ENCODE measurements around the gene MPZL2. TPM values are rescaled to one million over a fixed set of nuclear protein-coding genes. Genes with fewer than 3 reads are reported as not detected.

MPZL2 gene
- total RNA-seq, 1 donor from 2014 or later, result 0.95 TPM

DNA sequence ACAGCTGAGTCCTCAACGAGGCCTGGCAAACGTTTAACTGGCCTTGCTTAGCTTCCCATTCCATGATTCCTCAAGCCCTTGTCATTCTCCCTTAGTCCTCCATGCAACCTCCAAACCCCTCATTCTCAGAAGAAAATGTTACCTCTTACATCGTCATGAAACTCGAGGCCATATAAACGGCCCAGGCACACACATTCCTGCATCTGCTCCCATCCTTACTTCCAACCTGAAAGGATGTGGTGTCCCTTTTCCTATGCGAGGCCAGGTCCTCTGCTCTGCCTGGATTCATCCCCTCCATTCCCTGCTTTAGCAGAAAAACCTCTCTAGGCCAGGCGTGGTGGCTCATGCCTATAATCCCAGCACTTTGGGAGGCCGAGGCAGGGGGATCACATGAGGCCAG is 20.9 kb downstream of the MPZL2 start:
- Histone ChIP-seq H3K4me3 (ENCODE audit: insufficient read depth, low read depth, low read length) (no peak overlapping the region), H3K9ac (ENCODE audit: low read length) (no peak overlapping the region), H3K4me2 (ENCODE audit: low read length) (no peak overlapping the region), H3K4me1 (ENCODE audit: insufficient read depth, low read length) (no peaks in the 10 kb centered on the region), H2AFZ (ENCODE audit: low read depth, low read length) (no peak overlapping the region), H3K36me3 (ENCODE audit: insufficient read depth, low read length) (no peaks in the 10 kb centered on the region), H3K27ac (ENCODE audit: low read depth, low read length) (no peak overlapping the region), H3K27me3 (ENCODE audit: insufficient read depth, low read length) (peaks cover 18% of the 10 kb centered on the region), H3K9me3 (ENCODE audit: insufficient read depth, low read depth, low read length) (no peaks in the 10 kb centered on the region), H4K20me1 (ENCODE audit: insufficient read depth, low read length) (no peaks in the 10 kb centered on the region), H3K79me2 (ENCODE audit: insufficient read depth, low read length) (no peaks in the 10 kb centered on the region)
- Mint-ChIP-seq H3K36me3 (ENCODE audit: low read depth, unreplicated experiment) (peaks cover 2% of the 10 kb centered on the region), H3K9me3 (ENCODE audit: unreplicated experiment) (no peaks in the 10 kb centered on the region), H3K4me1 (ENCODE audit: low read depth, unreplicated experiment) (peaks cover 10% of the 10 kb centered on the region), H3K4me3 (ENCODE audit: unreplicated experiment) (no peak overlapping the region), H3K27ac (ENCODE audit: unreplicated experiment) (no peak overlapping the region), H3K27me3 (ENCODE audit: low read depth, unreplicated experiment) (no peaks in the 10 kb centered on the region)
- DNase-seq (ENCODE audit: low read depth) (no peak), FAIRE-seq (no peak)
- TF ChIP-seq EZH2 (IDR thresholded peaks at IDR 0.05; ENCODE audit: insufficient read depth, low read length), result no peak
- TF ChIP-seq, protein P1, sequence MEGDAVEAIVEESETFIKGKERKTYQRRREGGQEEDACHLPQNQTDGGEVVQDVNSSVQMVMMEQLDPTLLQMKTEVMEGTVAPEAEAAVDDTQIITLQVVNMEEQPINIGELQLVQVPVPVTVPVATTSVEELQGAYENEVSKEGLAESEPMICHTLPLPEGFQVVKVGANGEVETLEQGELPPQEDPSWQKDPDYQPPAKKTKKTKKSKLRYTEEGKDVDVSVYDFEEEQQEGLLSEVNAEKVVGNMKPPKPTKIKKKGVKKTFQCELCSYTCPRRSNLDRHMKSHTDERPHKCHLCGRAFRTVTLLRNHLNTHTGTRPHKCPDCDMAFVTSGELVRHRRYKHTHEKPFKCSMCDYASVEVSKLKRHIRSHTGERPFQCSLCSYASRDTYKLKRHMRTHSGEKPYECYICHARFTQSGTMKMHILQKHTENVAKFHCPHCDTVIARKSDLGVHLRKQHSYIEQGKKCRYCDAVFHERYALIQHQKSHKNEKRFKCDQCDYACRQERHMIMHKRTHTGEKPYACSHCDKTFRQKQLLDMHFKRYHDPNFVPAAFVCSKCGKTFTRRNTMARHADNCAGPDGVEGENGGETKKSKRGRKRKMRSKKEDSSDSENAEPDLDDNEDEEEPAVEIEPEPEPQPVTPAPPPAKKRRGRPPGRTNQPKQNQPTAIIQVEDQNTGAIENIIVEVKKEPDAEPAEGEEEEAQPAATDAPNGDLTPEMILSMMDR (IDR thresholded peaks at IDR 0.05; ENCODE audit: insufficient read depth, low read depth, low read length), result no peak

- no peak overlapping the region for H3K27ac ChIP-seq (ENCODE audit: low read depth, low read length)
- no peaks in the 10 kb centered on the region for H4K20me1 ChIP-seq (ENCODE audit: insufficient read depth, low read length)
- Mint-ChIP-seq H3K4me1 (ENCODE audit: low read depth, unreplicated experiment) (peaks cover 10% of the 10 kb centered on the region), H3K4me3 (ENCODE audit: unreplicated experiment) (no peak overlapping the region), H3K36me3 (ENCODE audit: low read depth, unreplicated experiment) (peaks cover 2% of the 10 kb centered on the region), H3K27me3 (ENCODE audit: low read depth, unreplicated experiment) (no peaks in the 10 kb centered on the region), H3K9me3 (ENCODE audit: unreplicated experiment) (no peaks in the 10 kb centered on the region), H3K27ac (ENCODE audit: unreplicated experiment) (peak overlapping the region; percentile 13)
- H3K4me3 ChIP-seq (ENCODE audit: insufficient read depth, low read depth, low read length), result no peak overlapping the region
- no peaks in the 10 kb centered on the region for H3K36me3 ChIP-seq (ENCODE audit: insufficient read depth, low read length)
- no peaks in the 10 kb centered on the region for H3K9me3 ChIP-seq (ENCODE audit: insufficient read depth, low read depth, low read length)
- TF ChIP-seq EZH2 (IDR thresholded peaks at IDR 0.05; ENCODE audit: insufficient read depth, low read length), result no peak
- TF ChIP-seq, protein P1 (IDR thresholded peaks at IDR 0.05; ENCODE audit: insufficient read depth, low read depth, low read length), result no peak
- peaks cover 18% of the 10 kb centered on the region for H3K27me3 ChIP-seq (ENCODE audit: insufficient read depth, low read length)
- no peak for DNase-seq (ENCODE audit: low read depth)
- H3K4me2 ChIP-seq (ENCODE audit: low read length), result no peak overlapping the region
- H3K79me2 ChIP-seq (ENCODE audit: insufficient read depth, low read length), result no peaks in the 10 kb centered on the region
- H3K4me1 ChIP-seq (ENCODE audit: insufficient read depth, low read length), result no peaks in the 10 kb centered on the region
- no peak for FAIRE-seq
- H2AFZ ChIP-seq (ENCODE audit: low read depth, low read length), result no peak overlapping the region
- no peak overlapping the region for H3K9ac ChIP-seq (ENCODE audit: low read length)
These were observed 22.4 kb downstream of the MPZL2 start for GRCh38 chr11:118241764-118242098.

DNA sequence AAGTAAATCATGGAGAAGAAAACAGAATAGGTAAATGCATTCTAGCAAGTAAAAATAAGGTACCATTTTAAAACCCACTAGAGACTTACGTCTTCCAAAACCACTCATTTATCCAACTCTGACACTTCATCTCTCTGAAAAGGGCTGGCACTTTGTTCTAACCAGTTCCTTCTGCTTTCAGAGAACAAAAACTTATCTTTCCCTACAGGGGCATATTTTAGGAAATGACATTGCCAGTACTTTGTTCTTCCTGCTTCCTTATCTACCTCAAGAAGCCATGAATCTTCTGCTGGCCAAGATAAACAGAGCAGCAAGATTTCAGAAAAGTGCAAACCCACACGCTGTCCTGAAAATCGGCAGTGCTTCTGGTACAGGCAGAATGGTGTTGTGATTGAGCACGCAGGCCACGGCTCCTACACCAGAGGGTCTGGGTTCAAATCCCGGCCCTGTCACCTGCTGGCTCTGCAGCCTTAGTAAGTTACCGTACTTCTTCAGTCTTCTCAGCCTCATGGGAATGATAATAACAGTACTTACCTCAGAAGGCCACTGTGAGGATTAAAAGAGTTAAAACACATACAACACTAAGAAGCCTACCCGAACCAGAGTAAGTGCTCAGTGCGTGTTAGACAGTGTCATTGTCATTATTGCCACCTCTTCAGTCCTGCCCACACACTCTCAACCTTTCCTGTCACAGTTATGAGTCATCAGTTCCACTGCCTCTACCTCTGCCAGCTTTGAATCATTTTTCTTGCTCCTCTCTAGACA is 22.9 kb downstream of the MPZL2 start:
- Histone ChIP-seq H3K27me3 (ENCODE audit: insufficient read depth, low read length) (peaks cover 16% of the 10 kb centered on the region), H3K36me3 (ENCODE audit: insufficient read depth, low read length) (no peaks in the 10 kb centered on the region), H3K9me3 (ENCODE audit: insufficient read depth, low read depth, low read length) (no peaks in the 10 kb centered on the region), H3K79me2 (ENCODE audit: insufficient read depth, low read length) (no peaks in the 10 kb centered on the region), H2AFZ (ENCODE audit: low read depth, low read length) (no peak overlapping the region), H4K20me1 (ENCODE audit: insufficient read depth, low read length) (no peaks in the 10 kb centered on the region), H3K4me1 (ENCODE audit: insufficient read depth, low read length) (no peaks in the 10 kb centered on the region), H3K27ac (ENCODE audit: low read depth, low read length) (no peak overlapping the region), H3K4me3 (ENCODE audit: insufficient read depth, low read depth, low read length) (no peak overlapping the region), H3K4me2 (ENCODE audit: low read length) (no peak overlapping the region), H3K9ac (ENCODE audit: low read length) (no peak overlapping the region)
- peaks cover 2% of the 10 kb centered on the region for H3K36me3 Mint-ChIP-seq (ENCODE audit: low read depth, unreplicated experiment)
- peak; percentile 45 for DNase-seq (ENCODE audit: low read depth)
- FAIRE-seq, result no peak
- no peaks in the 10 kb centered on the region for H3K27me3 Mint-ChIP-seq (ENCODE audit: low read depth, unreplicated experiment)
- TF ChIP-seq, protein P1 (IDR thresholded peaks at IDR 0.05; ENCODE audit: insufficient read depth, low read depth, low read length), result no peak
- no peak for TF ChIP-seq EZH2 (IDR thresholded peaks at IDR 0.05; ENCODE audit: insufficient read depth, low read length)
- H3K4me3 Mint-ChIP-seq (ENCODE audit: unreplicated experiment), result no peak overlapping the region
- H3K9me3 Mint-ChIP-seq (ENCODE audit: unreplicated experiment), result no peaks in the 10 kb centered on the region
- peaks cover 10% of the 10 kb centered on the region for H3K4me1 Mint-ChIP-seq (ENCODE audit: low read depth, unreplicated experiment)
- H3K27ac Mint-ChIP-seq (ENCODE audit: unreplicated experiment), result peak overlapping the region; percentile 13
